Retinal pigment epithelial cell (primary cell): ENCODE data around the gene WIPF1.

Experiments
- DNase-seq: peaks from one replicate; pipeline ENCODE4 v3.0.0-alpha.2; 2010; ENCODE audit warnings: low read depth
- H3K4me3 ChIP-seq: 2 replicates; pipeline ENCODE4 v1.5.1; 2011; ENCODE audit warnings: mild to moderate bottlenecking, low read length, control low read depth, moderate library complexity
- TF ChIP-seq, protein P1 (sequence below): conservative IDR thresholded peaks from 2 replicates; pipeline ENCODE4 v1.5.1; 2011; ENCODE audit warnings: low read depth, low read length, control low read depth, inconsistent platforms

WIPF1 gene

DNA sequence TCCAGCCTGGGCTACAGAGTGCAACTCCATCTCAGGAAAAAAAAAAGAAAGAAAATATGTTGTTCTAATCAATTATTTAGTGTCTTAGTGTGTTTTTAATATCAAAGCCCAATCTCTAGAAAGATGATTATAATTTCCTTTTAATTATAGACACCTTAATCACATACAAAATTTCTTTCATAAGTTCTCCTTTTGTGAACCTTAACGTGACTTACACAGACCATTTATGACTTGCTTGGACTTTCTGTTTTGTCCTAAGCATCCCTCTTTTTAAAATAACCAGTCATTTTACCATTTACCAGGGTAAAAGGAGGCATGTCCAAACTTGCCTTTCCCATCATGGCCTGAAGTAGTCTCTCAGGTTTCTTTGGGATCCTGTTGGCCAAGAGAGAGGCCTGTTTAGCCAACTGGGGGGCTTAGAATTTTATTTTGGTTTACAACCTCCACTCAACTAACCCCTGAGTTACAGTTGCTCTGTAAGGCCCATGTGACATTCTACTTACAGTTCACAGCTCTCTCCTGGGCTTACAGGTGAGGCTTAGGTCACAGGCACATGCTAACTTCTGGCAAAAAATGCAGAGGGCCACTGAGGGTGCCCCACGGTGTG, 86.9 kb downstream of the WIPF1 start:
- no peak overlapping the region for H3K4me3 ChIP-seq
- no peak for DNase-seq
- TF ChIP-seq, protein P1, sequence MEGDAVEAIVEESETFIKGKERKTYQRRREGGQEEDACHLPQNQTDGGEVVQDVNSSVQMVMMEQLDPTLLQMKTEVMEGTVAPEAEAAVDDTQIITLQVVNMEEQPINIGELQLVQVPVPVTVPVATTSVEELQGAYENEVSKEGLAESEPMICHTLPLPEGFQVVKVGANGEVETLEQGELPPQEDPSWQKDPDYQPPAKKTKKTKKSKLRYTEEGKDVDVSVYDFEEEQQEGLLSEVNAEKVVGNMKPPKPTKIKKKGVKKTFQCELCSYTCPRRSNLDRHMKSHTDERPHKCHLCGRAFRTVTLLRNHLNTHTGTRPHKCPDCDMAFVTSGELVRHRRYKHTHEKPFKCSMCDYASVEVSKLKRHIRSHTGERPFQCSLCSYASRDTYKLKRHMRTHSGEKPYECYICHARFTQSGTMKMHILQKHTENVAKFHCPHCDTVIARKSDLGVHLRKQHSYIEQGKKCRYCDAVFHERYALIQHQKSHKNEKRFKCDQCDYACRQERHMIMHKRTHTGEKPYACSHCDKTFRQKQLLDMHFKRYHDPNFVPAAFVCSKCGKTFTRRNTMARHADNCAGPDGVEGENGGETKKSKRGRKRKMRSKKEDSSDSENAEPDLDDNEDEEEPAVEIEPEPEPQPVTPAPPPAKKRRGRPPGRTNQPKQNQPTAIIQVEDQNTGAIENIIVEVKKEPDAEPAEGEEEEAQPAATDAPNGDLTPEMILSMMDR = no peak
